Gastroesophageal sphincter (tissue), 4 donors: ENCODE measurements around the gene SOX5. TPM values are rescaled to one million over a fixed set of nuclear protein-coding genes. Genes with fewer than 3 reads are reported as not detected.

ENCODE experiments used
- ATAC-seq: fragments of 150-250 bp; one replicate; pipeline ENCODE4 v1.9.1; 2016; ENCODE audit warnings: mild to moderate bottlenecking, moderate library complexity
- H3K27ac ChIP-seq, 4 donors: fragments of 200-600 bp; sonication (generic) in 3 of 4; 1 replicate in 3 of 4; 2 replicates in 1 of 4; pipeline ENCODE4 v1.5.1; 2016 to 2019
- H3K27me3 ChIP-seq: fragments of 200-600 bp; sonication (generic); one replicate; pipeline ENCODE4 v1.5.1; 2019
- H3K36me3 ChIP-seq, 2 donors: fragments of 200-600 bp; sonication (generic); one replicate each; pipeline ENCODE4 v1.5.1; 2019; ENCODE audit warnings: control low read depth in 1 of 2
- H3K4me1 ChIP-seq, 3 donors: fragments of 200-600 bp; sonication (generic); 1 replicate in 2 of 3; 2 replicates in 1 of 3; pipeline ENCODE4 v1.5.1; 2016 to 2019; ENCODE audit warnings: control low read depth in 2 of 3
- H3K4me3 ChIP-seq, 2 donors: fragments of 200-600 bp; sonication (generic); one replicate each; pipeline ENCODE4 v1.5.1; 2019; ENCODE audit warnings: mild to moderate bottlenecking in 1 of 2, moderate library complexity in 1 of 2
- H3K9me3 ChIP-seq, 3 donors: fragments of 200-600 bp; sonication (generic); one replicate each; pipeline ENCODE4 v1.5.1; 2017 to 2019; ENCODE audit warnings: control low read depth in 2 of 3
- EP300 ChIP-seq: sonication (generic); formaldehyde crosslinking; IDR thresholded peaks from one replicate; pipeline ENCODE4 v1.6.1; 2017; ENCODE audit warnings: antibody characterized with exemption, mild to moderate bottlenecking
- POLR2A ChIP-seq, 2 donors: fragments of 450-650 bp; IDR thresholded peaks; one replicate each; pipeline ENCODE4 v1.6.1; 2017; ENCODE audit warnings: antibody characterized with exemption in 2 of 2, mild to moderate bottlenecking in 2 of 2, moderate library complexity in 1 of 2
- POLR2AphosphoS5 ChIP-seq: sonication (generic); formaldehyde crosslinking; IDR thresholded peaks from one replicate; pipeline ENCODE4 v1.6.1; 2017; ENCODE audit warnings: antibody characterized with exemption
- WGBS, 2 donors: methylation state at CpG; one replicate each; pipeline ENCODE4 v1.1.5; 2018; ENCODE audit warnings: low coverage in 1 of 2; 5-methylcytosine and 5-hydroxymethylcytosine counted together
- total RNA-seq, 4 donors: library from RNA; depleted of rRNA; stranded (reverse); fragments of >200 nt; gene quantifications; one replicate each; pipeline ENCODE4 v1.1.0, GENCODE V29; 2016
- TF ChIP-seq, protein P1 (sequence below), 4 experiments: fragments of 200-600 bp in 2 of 4; fragments of 450-650 bp in 2 of 4; sonication (generic) in 1 of 4; IDR thresholded peaks; one replicate each; pipeline ENCODE4 v1.5.1; 2017 to 2019; ENCODE audit warnings: antibody characterized with exemption in 4 of 4, mild to moderate bottlenecking in 2 of 4, moderate library complexity in 2 of 4

The SOX5 gene
- total RNA-seq, 4 donors from 2014 or later: 4.9 to 69.9 (median 18.1) TPM

DNA sequence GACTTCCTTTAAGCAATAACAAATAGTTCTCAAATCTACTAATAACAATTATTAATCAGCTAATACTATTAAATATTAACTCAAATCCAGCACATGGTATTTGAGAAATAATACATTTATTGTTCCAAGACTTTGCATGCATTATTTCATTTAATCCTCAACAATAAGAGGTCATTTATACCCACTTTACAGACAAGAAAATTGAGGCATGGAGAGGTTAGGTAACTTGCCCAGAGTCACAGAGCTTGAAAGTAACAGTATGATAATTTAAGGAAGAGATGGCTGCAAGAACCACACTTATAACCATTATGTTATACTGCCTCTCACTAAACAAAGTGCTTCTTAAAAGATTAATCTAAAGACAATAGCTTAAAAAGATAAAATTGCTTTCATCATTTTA, 318.9 kb downstream of the SOX5 start:
- Histone ChIP-seq H3K4me1 (no peaks in the 10 kb centered on the region), H3K36me3 (no peaks in the 10 kb centered on the region), H3K27me3 (no peaks in the 10 kb centered on the region), H3K27ac (no peak overlapping the region), H3K4me3 (no peak overlapping the region), H3K9me3 (no peaks in the 10 kb centered on the region)
- no peak for ATAC-seq
- TF ChIP-seq, protein P1, sequence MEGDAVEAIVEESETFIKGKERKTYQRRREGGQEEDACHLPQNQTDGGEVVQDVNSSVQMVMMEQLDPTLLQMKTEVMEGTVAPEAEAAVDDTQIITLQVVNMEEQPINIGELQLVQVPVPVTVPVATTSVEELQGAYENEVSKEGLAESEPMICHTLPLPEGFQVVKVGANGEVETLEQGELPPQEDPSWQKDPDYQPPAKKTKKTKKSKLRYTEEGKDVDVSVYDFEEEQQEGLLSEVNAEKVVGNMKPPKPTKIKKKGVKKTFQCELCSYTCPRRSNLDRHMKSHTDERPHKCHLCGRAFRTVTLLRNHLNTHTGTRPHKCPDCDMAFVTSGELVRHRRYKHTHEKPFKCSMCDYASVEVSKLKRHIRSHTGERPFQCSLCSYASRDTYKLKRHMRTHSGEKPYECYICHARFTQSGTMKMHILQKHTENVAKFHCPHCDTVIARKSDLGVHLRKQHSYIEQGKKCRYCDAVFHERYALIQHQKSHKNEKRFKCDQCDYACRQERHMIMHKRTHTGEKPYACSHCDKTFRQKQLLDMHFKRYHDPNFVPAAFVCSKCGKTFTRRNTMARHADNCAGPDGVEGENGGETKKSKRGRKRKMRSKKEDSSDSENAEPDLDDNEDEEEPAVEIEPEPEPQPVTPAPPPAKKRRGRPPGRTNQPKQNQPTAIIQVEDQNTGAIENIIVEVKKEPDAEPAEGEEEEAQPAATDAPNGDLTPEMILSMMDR (IDR thresholded peaks at IDR 0.05): no peak
- TF ChIP-seq POLR2AphosphoS5 (no peak), EP300 (no peak), POLR2A (IDR thresholded peaks at IDR 0.05) (no peak)

DNA sequence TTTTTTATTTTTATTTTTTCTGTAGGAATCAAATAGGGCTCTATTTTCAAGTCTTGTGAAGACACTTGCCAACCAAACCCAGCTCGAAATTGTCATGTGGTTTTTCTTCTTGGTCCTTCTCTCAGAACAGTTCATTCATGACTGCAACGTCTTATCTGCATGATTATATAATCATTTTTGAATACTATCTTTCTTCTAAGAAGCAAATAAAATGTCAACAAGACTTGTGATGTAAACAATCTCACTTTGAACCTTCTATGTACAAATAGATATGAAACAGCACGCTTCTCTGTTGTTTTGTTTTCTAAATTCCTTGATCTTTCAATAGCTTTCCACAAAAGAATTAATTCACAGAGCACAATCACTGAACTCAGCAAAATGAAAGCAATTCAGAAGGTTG, 320.7 kb downstream of the SOX5 start:
- H3K4me1 ChIP-seq: no peaks in the 10 kb centered on the region
- no peak for ATAC-seq
- WGBS, 2 donors: 63 to 73% methylated on average over 3 of the region's 3 CpGs
- H3K27me3 ChIP-seq: no peaks in the 10 kb centered on the region
- H3K36me3 ChIP-seq: no peaks in the 10 kb centered on the region
- H3K4me3 ChIP-seq: no peak overlapping the region
- H3K9me3 ChIP-seq: no peaks in the 10 kb centered on the region
- no peak overlapping the region for H3K27ac ChIP-seq
- TF ChIP-seq POLR2AphosphoS5 (no peak), EP300 (no peak)

DNA sequence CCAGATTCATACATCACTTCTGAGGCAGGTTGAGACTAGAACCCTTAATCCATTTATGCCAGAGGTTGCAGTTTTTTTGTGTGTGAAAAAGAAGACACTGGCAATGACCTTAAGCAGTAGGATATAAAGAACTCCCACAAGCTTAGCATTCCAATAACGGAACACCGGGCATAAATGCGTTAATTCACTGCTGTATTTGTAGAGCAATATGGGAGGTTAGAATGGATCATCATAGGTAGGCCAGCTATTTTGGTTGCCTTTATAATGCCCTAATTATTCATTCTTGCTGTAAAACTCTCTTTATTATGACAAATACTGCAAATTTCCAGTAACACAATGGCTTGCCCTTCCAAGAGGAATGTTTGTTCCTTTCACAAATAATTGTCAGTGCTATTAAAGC, 322.7 kb downstream of the SOX5 start:
- H3K36me3 ChIP-seq: no peaks in the 10 kb centered on the region
- H3K9me3 ChIP-seq: no peaks in the 10 kb centered on the region
- WGBS, 2 donors: 96 to 100% methylated on average over 3 of the region's 3 CpGs
- no peaks in the 10 kb centered on the region for H3K4me1 ChIP-seq
- H3K4me3 ChIP-seq: no peak overlapping the region
- H3K27me3 ChIP-seq: no peaks in the 10 kb centered on the region
- ATAC-seq: no peak
- H3K27ac ChIP-seq: no peak overlapping the region
- TF ChIP-seq, protein P1 (IDR thresholded peaks at IDR 0.05): no peak
- no peak for TF ChIP-seq EP300
- TF ChIP-seq POLR2AphosphoS5: no peak
- no peak for TF ChIP-seq POLR2A (IDR thresholded peaks at IDR 0.05)

DNA sequence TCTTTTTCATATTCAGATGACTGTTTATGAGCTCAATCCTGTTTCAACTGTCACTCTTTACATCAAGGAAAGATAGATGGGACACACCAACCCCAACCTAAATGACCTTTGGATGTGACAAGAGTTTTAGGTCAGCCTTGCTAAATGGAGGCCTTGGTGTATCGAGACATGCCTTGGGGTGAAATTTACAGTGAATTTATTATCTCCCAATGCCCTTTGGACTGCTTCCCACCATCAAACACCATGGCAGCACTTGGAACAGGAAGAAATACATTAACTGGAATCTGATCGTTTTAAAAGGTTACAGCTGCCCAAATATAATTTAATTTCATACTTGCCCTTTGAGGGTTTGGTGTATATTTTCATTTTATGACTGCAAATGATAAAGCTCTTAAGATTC, 327.6 kb downstream of the SOX5 start:
- H3K27ac ChIP-seq: no peak overlapping the region
- TF ChIP-seq EP300 (no peak), POLR2A (IDR thresholded peaks at IDR 0.05) (no peak), POLR2AphosphoS5 (no peak)
- TF ChIP-seq, protein P1 (IDR thresholded peaks at IDR 0.05): no peak
- H3K4me1 ChIP-seq: no peaks in the 10 kb centered on the region
- no peaks in the 10 kb centered on the region for H3K27me3 ChIP-seq
- H3K36me3 ChIP-seq: no peaks in the 10 kb centered on the region
- 33% methylated on average over 1 of the region's 2 CpGs; no CpG with 5 or more reads in 1 of the 2 donors for WGBS, 2 donors
- H3K9me3 ChIP-seq: no peaks in the 10 kb centered on the region
- ATAC-seq: no peak
- no peak overlapping the region for H3K4me3 ChIP-seq

DNA sequence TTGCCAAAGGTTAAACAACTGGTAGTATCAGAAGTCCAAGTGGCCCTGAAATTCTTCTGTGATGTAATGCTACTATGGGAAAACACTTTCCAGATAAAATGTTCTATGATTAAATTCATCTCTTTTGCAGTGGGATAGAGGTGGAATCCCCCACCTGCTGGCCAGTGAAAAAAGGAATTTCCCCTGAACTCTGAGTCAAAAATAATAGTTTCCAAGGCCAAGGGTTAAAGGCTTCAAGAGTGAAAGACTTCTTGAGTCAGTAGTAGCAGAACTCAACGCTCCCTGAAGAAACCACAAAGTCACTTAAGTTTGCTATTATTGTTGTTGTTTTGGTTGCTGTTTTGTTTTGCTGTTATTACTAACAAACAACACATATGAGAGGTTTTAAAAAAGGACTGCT, 330.8 kb downstream of the SOX5 start:
- WGBS, 2 donors: 92 to 100% methylated on average over 1 of the region's 1 CpG
- no peaks in the 10 kb centered on the region for H3K36me3 ChIP-seq
- no peaks in the 10 kb centered on the region for H3K27me3 ChIP-seq
- no peaks in the 10 kb centered on the region for H3K4me1 ChIP-seq
- TF ChIP-seq, protein P1 (IDR thresholded peaks at IDR 0.05): no peak
- TF ChIP-seq EP300 (no peak), POLR2A (IDR thresholded peaks at IDR 0.05) (no peak)
- no peak overlapping the region for H3K4me3 ChIP-seq
- H3K27ac ChIP-seq: no peak overlapping the region
- H3K9me3 ChIP-seq: no peaks in the 10 kb centered on the region
- ATAC-seq: no peak
